Endothelial cell of umbilical vein (primary cell): Measurements from ENCODE around the gene USP35. TPM values are rescaled to one million over a fixed set of nuclear protein-coding genes. Genes with fewer than 3 reads are reported as not detected.

Experiments
- BruUV-seq: library from RNA; stranded (reverse); fragments of 400-500 nt; replicated peaks from 2 replicates; lab custom pipeline; 2021; lab: Mats Ljungman, UMichigan
- CTCF ChIA-PET: fragments of 300-600, 350-600 bp; sonication (Branson Sonifier 250); formaldehyde crosslinking; loops from one replicate; lab custom pipeline; 2021; ENCODE audit warnings: antibody characterized with exemption, inconsistent platforms; lab: Charles Lee
- POLR2A ChIA-PET: fragments of 300-600, 350-600 bp; sonication (Branson Sonifier 250); formaldehyde crosslinking; loops from one replicate; lab custom pipeline; 2021; ENCODE audit warnings: antibody characterized with exemption, inconsistent platforms; lab: Charles Lee
- DNase-seq: peaks from one replicate; pipeline ENCODE4 v3.0.0-alpha.2; 2011; ENCODE audit warnings: low read depth, low spot score
- FAIRE-seq: peaks from 2 replicates; lab custom pipeline; 2011; peaks lifted over from hg19 to GRCh38; lab: Jason Lieb, UNC
- H2AFZ ChIP-seq: 2 replicates; pipeline ENCODE4 v1.6.0; 2012; ENCODE audit warnings: low read depth, low read length, control low read depth, inconsistent platforms
- H3K27ac ChIP-seq: 2 replicates; pipeline ENCODE4 v1.5.1; 2011; ENCODE audit warnings: low read depth, mild to moderate bottlenecking, control low read depth, low read length, moderate library complexity; ENCODE audit not compliant: insufficient read depth
- H3K27me3 ChIP-seq, 2 experiments: 2 replicates each; pipeline versions ENCODE4 v1.6.0 to v1.6.1; 2011; ENCODE audit warnings: low read length in 2 of 2, mixed read lengths in 1 of 2; ENCODE audit not compliant: control insufficient read depth in 2 of 2, insufficient read depth in 2 of 2
- H3K36me3 ChIP-seq, 2 experiments: 2 replicates in 1 of 2; 3 replicates in 1 of 2; pipeline ENCODE4 v1.5.1; 2011; ENCODE audit warnings: low read length in 2 of 2, mild to moderate bottlenecking in 1 of 2, moderate library complexity in 1 of 2; ENCODE audit not compliant: control insufficient read depth in 2 of 2, insufficient read depth in 2 of 2; ENCODE audit errors: extremely low read depth in 1 of 2
- H3K4me1 ChIP-seq: 3 replicates; pipeline ENCODE4 v1.5.1; 2011; ENCODE audit warnings: mild to moderate bottlenecking, low read length; ENCODE audit not compliant: control insufficient read depth, insufficient read depth; ENCODE audit errors: extremely low read depth
- H3K4me2 ChIP-seq: 2 replicates; pipeline ENCODE4 v1.6.1; 2011; ENCODE audit warnings: low read length, control low read depth, mixed read lengths; ENCODE audit not compliant: insufficient read depth
- H3K4me3 ChIP-seq, 3 experiments: fragments of 200-600 bp in 1 of 3; sonication (generic), shearing (Covaris generic) in 1 of 3; replicated peaks in 1 of 3; 2 replicates each; pipeline ENCODE4 v1.5.1; 2011 to 2016; ENCODE audit warnings: control low read depth in 3 of 3, low read length in 3 of 3, mild to moderate bottlenecking in 2 of 3, inconsistent platforms in 1 of 3, low read depth in 1 of 3, moderate library complexity in 1 of 3; ENCODE audit not compliant: insufficient read depth in 1 of 3
- H3K79me2 ChIP-seq: 2 replicates; pipeline ENCODE4 v1.6.0; 2012; ENCODE audit warnings: low read length, inconsistent platforms; ENCODE audit not compliant: control insufficient read depth, insufficient read depth
- H3K9ac ChIP-seq: replicated peaks from 2 replicates; pipeline ENCODE3; 2011; ENCODE audit warnings: low read length, control low read depth; ENCODE audit not compliant: insufficient read depth; ENCODE audit errors: extremely low read depth
- H3K9me1 ChIP-seq: replicated peaks from 3 replicates; pipeline ENCODE4 v1.6.0; 2011; ENCODE audit warnings: mild to moderate bottlenecking, low read length; ENCODE audit not compliant: control insufficient read depth, insufficient read depth; ENCODE audit errors: extremely low read depth
- H3K9me3 ChIP-seq: replicated peaks from 2 replicates; pipeline ENCODE4 v1.5.1; 2012; ENCODE audit warnings: low read length, inconsistent platforms; ENCODE audit not compliant: control insufficient read depth, insufficient read depth
- H4K20me1 ChIP-seq: replicated peaks from 2 replicates; pipeline ENCODE3; 2011; ENCODE audit warnings: mild to moderate bottlenecking, low read length; ENCODE audit not compliant: control insufficient read depth, insufficient read depth; ENCODE audit errors: extremely low read depth
- EZH2 ChIP-seq: IDR thresholded peaks from 2 replicates; pipeline ENCODE4 v1.6.1; 2012; ENCODE audit warnings: borderline replicate concordance, low read depth, mild to moderate bottlenecking, moderate library complexity, low read length, inconsistent platforms; ENCODE audit not compliant: severe bottlenecking
- FOS ChIP-seq: IDR thresholded peaks from 2 replicates; pipeline ENCODE4 v1.6.1; 2011; ENCODE audit warnings: mild to moderate bottlenecking, low read length, moderate library complexity, borderline replicate concordance; ENCODE audit not compliant: insufficient read depth
- GATA2 ChIP-seq: IDR thresholded peaks from 2 replicates; pipeline ENCODE4 v1.7.0; 2011; ENCODE audit warnings: low read depth, mild to moderate bottlenecking, moderate library complexity, mixed read lengths, low read length; ENCODE audit not compliant: insufficient read length, insufficient read depth
- JUN ChIP-seq: IDR thresholded peaks from 2 replicates; pipeline ENCODE4 v1.6.1; 2011; ENCODE audit warnings: borderline replicate concordance, low read depth; ENCODE audit not compliant: insufficient read length, insufficient read depth
- MYC ChIP-seq: IDR thresholded peaks from one replicate; pipeline ENCODE4 v1.6.1; 2011; ENCODE audit warnings: mild to moderate bottlenecking, low read depth, low read length
- POLR2A ChIP-seq: IDR thresholded peaks from 2 replicates; pipeline ENCODE4 v1.6.1; 2012; ENCODE audit warnings: low read depth, mild to moderate bottlenecking, control low read depth, low read length
- POLR2AphosphoS5 ChIP-seq: IDR thresholded peaks from 2 replicates; pipeline ENCODE4 v1.6.1; 2012; ENCODE audit warnings: low read depth, mild to moderate bottlenecking, control low read depth, low read length, moderate library complexity; ENCODE audit not compliant: insufficient read depth
- dilution Hi-C: fragments of 300-500 bp; cut with MboI; formaldehyde crosslinking; loops from one replicate; pipeline ENCODE4 v1.15.0; 2019; ENCODE audit warnings: low sequenced_read_pairs; ENCODE audit not compliant: extremely low pct_ligation_motif_present
- intact Hi-C: fragments of 100-400 bp; cut with micrococcal nuclease; formaldehyde crosslinking; loops from one replicate; pipeline ENCODE4 v1.10.0; 2022
- polyA plus RNA-seq, 4 experiments: library from polyadenylated mRNA; depleted of rRNA in 3 of 4; stranded (reverse) in 3 of 4; unstranded in 1 of 4; fragments of >200 nt; gene quantifications; 2 replicates each; pipeline versions ENCODE4 v1.2.1 to v1.2.3, GENCODE V29; 2011 to 2012; ENCODE audit warnings: missing spikeins in 1 of 4
- total RNA-seq: library from RNA; stranded (reverse); gene quantifications from 2 replicates; pipeline ENCODE4 v1.2.3, GENCODE V29; 2021
- TF ChIP-seq, protein P1 (sequence below), 2 donors: IDR thresholded peaks; 1 replicate in 1 of 2; 2 replicates in 1 of 2; pipeline ENCODE4 v1.5.1; 2011; ENCODE audit warnings: low read length in 2 of 2, mild to moderate bottlenecking in 2 of 2, moderate library complexity in 2 of 2, control low read depth in 1 of 2, inconsistent platforms in 1 of 2, low read depth in 1 of 2; ENCODE audit not compliant: insufficient read depth in 1 of 2; ENCODE audit errors: extremely low read depth in 1 of 2
- TF ChIP-seq, protein P2 (sequence below): IDR thresholded peaks from 2 replicates; pipeline ENCODE4 v1.6.1; 2011; ENCODE audit not compliant: insufficient read depth, insufficient read length

The USP35 gene
- total and polyA plus RNA-seq, 2 donors (not counting 3 experiments of a cell fraction or from before 2014, with no cell fraction given): 8.9 to 12.4 TPM

GRCh38 chr11:78190871-78191538 is 2.3 kb downstream of the USP35 start:
- Histone ChIP-seq H3K9me3 (no peaks in the 10 kb centered on the region), H3K4me3 (no peak overlapping the region), H3K4me2 (no peak overlapping the region), H3K27ac (no peak overlapping the region), H4K20me1 (no peaks in the 10 kb centered on the region), H3K79me2 (peaks cover 31% of the 10 kb centered on the region), H3K9me1 (no peaks in the 10 kb centered on the region), H3K36me3 (no peaks in the 10 kb centered on the region), H3K4me1 (peaks cover 37% of the 10 kb centered on the region), H3K27me3 (no peaks in the 10 kb centered on the region), H3K9ac (no peak overlapping the region), H2AFZ (no peak overlapping the region)
- no peak for FAIRE-seq
- BruUV-seq: no TSS peak
- TF ChIP-seq JUN (no peak), POLR2AphosphoS5 (no peak), POLR2A (no peak), EZH2 (no peak), MYC (no peak), GATA2 (no peak), FOS (no peak)
- TF ChIP-seq, protein P1, sequence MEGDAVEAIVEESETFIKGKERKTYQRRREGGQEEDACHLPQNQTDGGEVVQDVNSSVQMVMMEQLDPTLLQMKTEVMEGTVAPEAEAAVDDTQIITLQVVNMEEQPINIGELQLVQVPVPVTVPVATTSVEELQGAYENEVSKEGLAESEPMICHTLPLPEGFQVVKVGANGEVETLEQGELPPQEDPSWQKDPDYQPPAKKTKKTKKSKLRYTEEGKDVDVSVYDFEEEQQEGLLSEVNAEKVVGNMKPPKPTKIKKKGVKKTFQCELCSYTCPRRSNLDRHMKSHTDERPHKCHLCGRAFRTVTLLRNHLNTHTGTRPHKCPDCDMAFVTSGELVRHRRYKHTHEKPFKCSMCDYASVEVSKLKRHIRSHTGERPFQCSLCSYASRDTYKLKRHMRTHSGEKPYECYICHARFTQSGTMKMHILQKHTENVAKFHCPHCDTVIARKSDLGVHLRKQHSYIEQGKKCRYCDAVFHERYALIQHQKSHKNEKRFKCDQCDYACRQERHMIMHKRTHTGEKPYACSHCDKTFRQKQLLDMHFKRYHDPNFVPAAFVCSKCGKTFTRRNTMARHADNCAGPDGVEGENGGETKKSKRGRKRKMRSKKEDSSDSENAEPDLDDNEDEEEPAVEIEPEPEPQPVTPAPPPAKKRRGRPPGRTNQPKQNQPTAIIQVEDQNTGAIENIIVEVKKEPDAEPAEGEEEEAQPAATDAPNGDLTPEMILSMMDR (IDR thresholded peaks at IDR 0.05; ENCODE audit: extremely low read depth in 1 of 2, insufficient read depth in 1 of 2, low read depth in 1 of 2, low read length in 2 of 2): no peak
- TF ChIP-seq, protein P2, sequence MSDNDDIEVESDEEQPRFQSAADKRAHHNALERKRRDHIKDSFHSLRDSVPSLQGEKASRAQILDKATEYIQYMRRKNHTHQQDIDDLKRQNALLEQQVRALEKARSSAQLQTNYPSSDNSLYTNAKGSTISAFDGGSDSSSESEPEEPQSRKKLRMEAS: no peak
- intact Hi-C loops: no loop called here
- ChIA-PET POLR2A (no interaction called here), CTCF (interaction anchor here (1.1 kb wide), 1 partner anchor 373 kb away, joined by 3 read pairs; no protein-coding TSS in a partner anchor)
- DNase-seq: no peak
- dilution Hi-C loops: no loop called here
